SK-N-SH (cell line): ENCODE results near the gene INPP5B.

ENCODE experiments used
- EZH2phosphoT487 ChIP-seq: fragments of 200-600 bp; sonication (generic); IDR thresholded peaks from 2 replicates; pipeline ENCODE4 v1.6.1; 2017; ENCODE audit warnings: low read depth, mixed run types, mild to moderate bottlenecking, antibody characterized with exemption, moderate library complexity, borderline replicate concordance
- MXI1 ChIP-seq: IDR thresholded peaks from 2 replicates; pipeline ENCODE4 v1.6.1; 2012; ENCODE audit warnings: mild to moderate bottlenecking, low read depth, low read length, improper control_type of control experiment
- POLR2AphosphoS5 ChIP-seq: IDR thresholded peaks from 2 replicates; pipeline ENCODE4 v1.6.1; 2012; ENCODE audit warnings: low read depth, low read length
- YY1 ChIP-seq: IDR thresholded peaks from 2 replicates; pipeline ENCODE4 v1.4.0; 2012; ENCODE audit warnings: low read depth, mild to moderate bottlenecking
- TF ChIP-seq, protein P1 (sequence below): fragments of 200-600 bp; sonication (generic); IDR thresholded peaks from 2 replicates; pipeline ENCODE4 v1.6.1; 2017; ENCODE audit warnings: antibody characterized with exemption, mild to moderate bottlenecking, moderate library complexity
- TF ChIP-seq, protein P2 (sequence below): fragments of 150-350 bp; IDR thresholded peaks from 2 replicates; pipeline ENCODE4 v1.6.1; 2017; ENCODE audit warnings: antibody characterized with exemption, low read length, low read depth, borderline replicate concordance
- TF ChIP-seq, protein P3 (sequence below): IDR thresholded peaks from 2 replicates; pipeline ENCODE4 v1.6.1; 2012; ENCODE audit warnings: mild to moderate bottlenecking, low read depth, low read length, moderate library complexity

DNA sequence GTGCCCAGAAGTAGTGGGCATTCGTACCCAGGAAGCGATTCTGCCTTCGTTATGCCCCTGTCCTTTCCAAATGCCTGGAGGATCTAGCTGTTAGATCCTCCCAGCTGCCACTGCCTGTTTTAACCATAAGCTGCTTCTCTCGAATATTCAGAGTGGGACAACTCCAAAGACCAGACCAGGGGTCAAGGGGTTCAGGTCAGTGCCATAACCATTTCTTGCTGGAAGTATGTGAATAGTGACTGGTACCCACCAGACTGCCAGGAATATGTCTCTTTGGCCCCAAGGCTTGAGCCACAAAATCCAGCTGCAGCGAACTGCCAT is 86.5 kb downstream of the INPP5B start:
- no peak for TF ChIP-seq MXI1
- TF ChIP-seq, protein P1, sequence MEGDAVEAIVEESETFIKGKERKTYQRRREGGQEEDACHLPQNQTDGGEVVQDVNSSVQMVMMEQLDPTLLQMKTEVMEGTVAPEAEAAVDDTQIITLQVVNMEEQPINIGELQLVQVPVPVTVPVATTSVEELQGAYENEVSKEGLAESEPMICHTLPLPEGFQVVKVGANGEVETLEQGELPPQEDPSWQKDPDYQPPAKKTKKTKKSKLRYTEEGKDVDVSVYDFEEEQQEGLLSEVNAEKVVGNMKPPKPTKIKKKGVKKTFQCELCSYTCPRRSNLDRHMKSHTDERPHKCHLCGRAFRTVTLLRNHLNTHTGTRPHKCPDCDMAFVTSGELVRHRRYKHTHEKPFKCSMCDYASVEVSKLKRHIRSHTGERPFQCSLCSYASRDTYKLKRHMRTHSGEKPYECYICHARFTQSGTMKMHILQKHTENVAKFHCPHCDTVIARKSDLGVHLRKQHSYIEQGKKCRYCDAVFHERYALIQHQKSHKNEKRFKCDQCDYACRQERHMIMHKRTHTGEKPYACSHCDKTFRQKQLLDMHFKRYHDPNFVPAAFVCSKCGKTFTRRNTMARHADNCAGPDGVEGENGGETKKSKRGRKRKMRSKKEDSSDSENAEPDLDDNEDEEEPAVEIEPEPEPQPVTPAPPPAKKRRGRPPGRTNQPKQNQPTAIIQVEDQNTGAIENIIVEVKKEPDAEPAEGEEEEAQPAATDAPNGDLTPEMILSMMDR: no peak; the same call in 1 of the 2 replicates
- TF ChIP-seq, protein P2, sequence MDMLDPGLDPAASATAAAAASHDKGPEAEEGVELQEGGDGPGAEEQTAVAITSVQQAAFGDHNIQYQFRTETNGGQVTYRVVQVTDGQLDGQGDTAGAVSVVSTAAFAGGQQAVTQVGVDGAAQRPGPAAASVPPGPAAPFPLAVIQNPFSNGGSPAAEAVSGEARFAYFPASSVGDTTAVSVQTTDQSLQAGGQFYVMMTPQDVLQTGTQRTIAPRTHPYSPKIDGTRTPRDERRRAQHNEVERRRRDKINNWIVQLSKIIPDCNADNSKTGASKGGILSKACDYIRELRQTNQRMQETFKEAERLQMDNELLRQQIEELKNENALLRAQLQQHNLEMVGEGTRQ: no peak
- no peak for TF ChIP-seq POLR2AphosphoS5
- TF ChIP-seq EZH2phosphoT487: no peak
- TF ChIP-seq YY1: no peak
- TF ChIP-seq, protein P3, sequence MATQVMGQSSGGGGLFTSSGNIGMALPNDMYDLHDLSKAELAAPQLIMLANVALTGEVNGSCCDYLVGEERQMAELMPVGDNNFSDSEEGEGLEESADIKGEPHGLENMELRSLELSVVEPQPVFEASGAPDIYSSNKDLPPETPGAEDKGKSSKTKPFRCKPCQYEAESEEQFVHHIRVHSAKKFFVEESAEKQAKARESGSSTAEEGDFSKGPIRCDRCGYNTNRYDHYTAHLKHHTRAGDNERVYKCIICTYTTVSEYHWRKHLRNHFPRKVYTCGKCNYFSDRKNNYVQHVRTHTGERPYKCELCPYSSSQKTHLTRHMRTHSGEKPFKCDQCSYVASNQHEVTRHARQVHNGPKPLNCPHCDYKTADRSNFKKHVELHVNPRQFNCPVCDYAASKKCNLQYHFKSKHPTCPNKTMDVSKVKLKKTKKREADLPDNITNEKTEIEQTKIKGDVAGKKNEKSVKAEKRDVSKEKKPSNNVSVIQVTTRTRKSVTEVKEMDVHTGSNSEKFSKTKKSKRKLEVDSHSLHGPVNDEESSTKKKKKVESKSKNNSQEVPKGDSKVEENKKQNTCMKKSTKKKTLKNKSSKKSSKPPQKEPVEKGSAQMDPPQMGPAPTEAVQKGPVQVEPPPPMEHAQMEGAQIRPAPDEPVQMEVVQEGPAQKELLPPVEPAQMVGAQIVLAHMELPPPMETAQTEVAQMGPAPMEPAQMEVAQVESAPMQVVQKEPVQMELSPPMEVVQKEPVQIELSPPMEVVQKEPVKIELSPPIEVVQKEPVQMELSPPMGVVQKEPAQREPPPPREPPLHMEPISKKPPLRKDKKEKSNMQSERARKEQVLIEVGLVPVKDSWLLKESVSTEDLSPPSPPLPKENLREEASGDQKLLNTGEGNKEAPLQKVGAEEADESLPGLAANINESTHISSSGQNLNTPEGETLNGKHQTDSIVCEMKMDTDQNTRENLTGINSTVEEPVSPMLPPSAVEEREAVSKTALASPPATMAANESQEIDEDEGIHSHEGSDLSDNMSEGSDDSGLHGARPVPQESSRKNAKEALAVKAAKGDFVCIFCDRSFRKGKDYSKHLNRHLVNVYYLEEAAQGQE: no peak
